AG08395 (cell line): Measurements from ENCODE around the gene CATSPER1.
"Not testable (repeated sequence)": the region's sequence is repeated elsewhere in the genome, so short reads cannot be mapped to it uniquely, and the experiment has no call there.

Source experiments
- DNase-seq: peaks from one replicate; pipeline ENCODE4 v3.0.0; 2012; ENCODE audit warnings: mixed read lengths, low spot score

CATSPER1 gene

DNA sequence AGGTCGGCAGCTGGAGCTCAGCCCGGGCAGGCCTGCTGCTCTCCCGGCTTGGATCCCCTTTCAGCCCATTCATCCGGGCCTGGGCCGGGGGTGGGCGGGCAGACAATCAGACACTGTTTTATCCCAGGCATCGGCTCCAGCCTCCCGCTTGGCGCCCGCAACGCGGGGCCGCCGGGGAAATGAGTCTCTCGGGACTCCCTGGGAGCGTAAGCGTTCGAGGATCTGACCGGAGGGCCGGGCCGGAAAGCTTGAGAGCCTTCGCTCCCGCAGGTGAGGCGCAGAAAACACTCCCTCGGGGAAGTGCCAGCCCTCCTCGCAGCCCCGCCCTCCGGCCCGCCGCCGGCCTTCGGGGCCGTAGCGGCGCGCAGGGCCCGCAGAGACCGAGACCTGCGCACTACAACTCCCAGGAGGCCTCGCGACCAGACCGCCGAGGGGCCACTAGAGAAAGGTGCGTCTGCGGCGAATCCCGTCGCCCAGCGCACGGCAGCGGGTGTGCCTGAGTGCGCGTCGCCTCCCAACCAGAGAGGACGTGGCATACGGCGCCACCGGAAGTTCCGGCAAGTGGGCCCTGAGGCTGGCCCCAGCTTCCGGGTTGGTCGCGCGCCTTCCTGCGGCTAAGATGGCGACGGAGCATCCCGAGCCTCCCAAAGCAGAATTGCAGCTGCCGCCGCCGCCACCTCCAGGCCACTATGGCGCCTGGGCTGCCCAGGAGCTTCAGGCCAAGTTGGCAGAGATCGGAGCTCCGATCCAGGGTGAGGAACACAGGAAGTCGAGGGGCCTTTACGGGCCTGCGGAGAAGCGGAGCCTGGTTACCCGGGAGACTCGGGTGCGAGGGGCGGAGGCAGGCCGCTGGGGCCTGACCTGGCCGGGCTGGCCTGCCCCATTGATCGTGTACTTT is 25.7 kb upstream of the CATSPER1 start, which contains the start of gene SF3B2:
Gene SF3B2, plus strand, starts transcription at position 599 of the 898 bp plus-strand sequence. Its CDS starts 21 bp downstream, at position 620.
- DNase-seq: peak; percentile 98

DNA sequence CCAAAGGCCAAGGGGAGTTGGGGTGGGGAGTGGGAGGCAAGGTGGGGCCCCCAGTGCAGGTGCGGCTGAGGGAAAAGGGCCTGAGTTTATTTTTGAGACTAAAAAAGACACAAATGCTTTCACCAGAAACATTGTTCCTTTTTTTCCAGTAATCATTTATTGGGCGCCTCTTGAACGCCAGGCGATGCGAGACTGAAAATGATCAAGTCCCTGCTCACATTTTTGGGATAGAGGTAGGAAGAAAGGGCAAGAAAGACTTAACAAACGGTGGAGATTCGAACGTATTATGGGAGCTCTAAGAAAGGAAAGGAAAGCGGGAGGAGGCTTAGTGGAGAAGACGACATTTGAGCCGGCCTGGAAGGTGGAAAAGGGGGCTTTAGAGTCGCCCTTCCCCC is 25.1 kb upstream of the CATSPER1 start:
- DNase-seq: no peak

DNA sequence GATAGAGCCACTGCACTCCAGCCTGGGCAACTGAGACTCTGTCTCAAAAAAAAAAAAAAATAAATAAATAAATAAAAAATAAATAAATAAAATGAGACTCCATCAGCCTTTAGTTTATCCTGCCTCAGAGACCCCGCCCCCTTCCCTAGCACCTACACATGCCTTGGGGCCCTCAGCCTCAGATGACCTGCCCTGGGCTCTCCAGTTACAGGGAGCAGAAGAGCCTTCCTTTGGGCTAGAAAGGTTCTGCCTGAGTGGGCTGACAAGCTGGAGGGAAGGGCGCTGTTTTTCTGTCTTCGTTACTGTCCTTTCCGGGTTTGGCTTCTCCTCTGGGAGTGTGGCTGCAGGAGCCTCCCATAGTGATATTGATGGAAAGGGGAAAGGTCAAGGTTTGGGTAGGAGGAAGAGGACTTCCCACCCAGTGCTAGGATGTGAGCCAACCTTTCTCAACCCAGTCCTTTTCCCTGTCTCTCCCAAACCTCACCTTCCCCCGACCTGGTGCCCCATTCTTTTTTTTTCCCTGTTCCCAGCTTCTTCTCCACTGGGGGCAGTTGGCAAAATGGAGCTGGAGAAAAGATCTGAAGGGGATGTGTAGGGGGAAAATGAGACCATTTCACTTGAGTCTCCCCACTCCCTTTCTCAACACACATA is 24.4 kb upstream of the CATSPER1 start:
- no peak for DNase-seq

DNA sequence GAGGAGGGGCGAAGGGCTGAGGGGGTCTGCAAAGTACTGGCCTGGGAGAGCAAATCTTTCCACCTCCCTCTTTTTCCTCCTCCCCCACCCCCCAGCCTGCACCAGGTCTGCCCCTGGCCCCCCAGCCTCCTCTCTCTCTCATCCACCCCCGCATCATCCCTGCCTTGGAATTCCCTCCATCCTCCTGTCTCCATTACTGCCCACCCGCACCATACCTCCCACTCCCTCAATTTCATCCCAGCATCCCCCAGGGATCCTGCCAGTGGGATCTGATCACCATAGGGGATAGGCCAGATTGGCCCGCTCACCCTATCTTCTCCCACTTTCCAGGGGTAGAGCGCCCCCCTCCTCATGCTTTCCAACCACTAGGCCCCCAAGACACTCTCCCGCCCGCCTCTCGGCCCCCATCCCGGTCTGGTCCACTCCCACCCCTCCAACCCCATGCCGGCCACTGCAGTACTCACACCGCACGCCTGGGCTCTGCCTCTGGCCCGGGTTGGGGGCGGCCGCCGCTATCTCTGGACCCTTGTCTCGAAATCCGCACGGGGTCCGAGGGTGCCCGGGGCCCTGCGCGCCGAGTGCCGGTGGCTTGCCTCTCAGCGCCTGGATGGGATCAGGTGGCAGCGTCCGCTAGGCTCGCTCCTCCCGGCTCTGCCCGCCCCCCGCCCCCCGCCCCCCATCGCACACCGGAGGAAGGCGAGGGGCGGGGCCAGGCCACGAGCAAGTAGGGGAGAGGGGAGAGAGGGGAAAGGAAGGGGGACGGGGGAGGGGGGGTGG is 22.5 kb upstream of the CATSPER1 start, which contains the start of gene GAL3ST3:
Gene GAL3ST3, minus strand, starts transcription at position 615 of the 777 bp plus-strand sequence. CDS start 3,746 bp downstream, outside the sequence.
- no peak for DNase-seq

DNA sequence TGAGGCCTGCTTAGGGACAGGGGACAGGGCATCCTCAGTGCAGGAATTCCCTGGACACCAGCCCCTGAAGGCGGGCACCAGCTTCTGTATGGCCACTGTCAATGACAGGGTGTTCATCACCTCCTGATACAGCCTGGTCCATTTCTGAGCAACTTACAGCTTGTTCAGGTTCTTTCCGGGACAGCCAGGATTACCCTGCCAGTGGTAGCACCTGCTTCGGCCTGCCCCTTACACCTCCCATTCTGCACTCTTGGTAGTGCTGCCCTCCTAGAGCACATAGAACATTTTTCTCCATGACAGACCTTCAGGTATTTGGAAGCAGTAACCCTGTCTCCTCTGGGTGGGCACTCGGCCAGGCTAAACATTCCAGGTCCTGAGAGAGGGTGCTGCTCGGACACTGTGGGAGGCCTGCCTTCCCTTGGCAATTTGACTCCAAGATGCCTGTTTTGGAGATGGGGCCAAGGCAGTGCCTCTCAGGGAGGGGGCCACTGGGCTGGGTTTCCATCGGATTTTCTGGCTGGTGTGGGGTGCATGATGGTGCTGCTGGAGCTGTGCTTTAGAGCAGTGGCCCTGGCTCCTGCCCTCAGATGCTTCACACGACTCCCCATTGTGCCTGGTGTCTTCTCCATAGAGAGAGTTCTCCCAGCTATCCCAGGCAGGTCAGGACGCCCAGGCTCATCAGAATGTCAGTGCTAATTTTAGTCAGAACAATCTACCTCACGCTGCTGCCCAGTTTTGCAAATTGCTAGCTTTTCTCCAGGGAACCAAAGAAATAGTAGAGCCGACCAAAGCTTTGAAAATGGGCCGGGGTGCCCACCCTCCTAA is 21.5 kb upstream of the CATSPER1 start:
- no peak for DNase-seq

DNA sequence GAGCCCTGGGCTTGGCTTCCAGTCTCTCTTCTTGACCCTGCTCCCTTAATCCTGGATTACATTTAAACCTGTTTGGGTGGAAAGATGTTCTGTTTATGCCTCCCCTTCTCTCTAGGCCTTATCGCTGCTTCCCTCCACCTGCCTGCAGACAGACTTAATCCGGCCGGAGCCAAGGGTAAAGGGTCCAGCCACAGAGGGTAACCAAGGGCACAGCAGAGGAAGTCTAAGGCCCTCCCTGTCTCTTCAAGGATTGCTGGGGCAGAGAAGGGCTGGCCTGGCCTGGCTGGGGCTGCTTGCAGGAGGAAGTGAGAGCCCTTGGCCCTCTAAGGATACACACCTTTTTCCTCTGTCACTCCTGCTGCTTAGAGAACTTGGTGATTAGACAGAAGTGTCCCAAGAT is 20.6 kb upstream of the CATSPER1 start:
- DNase-seq: no peak

DNA sequence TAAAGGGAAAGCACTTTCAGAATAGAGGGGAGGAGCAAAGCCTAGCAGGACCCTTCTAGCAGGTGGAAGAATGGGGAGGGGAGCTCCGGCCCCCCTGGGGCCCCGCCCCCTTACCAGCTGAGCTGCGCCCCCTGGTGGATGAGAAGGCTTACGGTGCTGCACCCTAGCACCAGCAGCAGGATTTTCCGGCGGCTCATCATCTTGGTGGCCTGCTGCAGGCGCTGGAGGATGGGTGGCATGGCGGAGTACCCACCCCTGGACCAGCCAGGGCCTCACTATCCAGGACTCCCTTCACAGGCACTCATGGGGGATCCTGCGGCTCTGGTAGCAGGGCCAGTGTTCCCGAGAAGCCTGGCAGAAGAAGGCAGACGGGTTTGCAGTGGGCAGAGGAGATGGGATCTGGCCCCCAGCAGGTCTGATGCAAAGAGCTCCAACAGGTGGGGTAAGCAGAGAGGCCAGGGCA is 18.9 kb upstream of the CATSPER1 start:
- peak; percentile 89 for DNase-seq

DNA sequence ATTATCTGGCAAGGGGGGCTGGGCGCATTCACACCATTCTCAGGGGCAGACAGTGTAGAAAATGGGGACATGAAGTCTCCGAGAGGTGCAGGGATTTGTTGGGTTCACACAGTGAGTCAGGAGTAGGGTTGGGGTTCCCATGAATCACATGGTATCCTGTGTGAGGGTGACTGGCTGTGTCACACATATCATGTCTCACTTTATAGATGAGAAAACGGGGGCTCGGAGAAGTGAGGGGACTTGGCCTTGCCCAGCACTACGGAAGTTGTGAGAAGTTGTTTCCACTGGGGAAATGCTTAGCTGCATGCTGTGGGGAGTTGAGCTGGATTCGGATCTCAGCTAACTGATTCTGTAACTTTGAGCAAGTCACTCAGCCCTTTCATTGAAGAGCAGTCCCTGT is 18.5 kb upstream of the CATSPER1 start:
- no peak for DNase-seq

DNA sequence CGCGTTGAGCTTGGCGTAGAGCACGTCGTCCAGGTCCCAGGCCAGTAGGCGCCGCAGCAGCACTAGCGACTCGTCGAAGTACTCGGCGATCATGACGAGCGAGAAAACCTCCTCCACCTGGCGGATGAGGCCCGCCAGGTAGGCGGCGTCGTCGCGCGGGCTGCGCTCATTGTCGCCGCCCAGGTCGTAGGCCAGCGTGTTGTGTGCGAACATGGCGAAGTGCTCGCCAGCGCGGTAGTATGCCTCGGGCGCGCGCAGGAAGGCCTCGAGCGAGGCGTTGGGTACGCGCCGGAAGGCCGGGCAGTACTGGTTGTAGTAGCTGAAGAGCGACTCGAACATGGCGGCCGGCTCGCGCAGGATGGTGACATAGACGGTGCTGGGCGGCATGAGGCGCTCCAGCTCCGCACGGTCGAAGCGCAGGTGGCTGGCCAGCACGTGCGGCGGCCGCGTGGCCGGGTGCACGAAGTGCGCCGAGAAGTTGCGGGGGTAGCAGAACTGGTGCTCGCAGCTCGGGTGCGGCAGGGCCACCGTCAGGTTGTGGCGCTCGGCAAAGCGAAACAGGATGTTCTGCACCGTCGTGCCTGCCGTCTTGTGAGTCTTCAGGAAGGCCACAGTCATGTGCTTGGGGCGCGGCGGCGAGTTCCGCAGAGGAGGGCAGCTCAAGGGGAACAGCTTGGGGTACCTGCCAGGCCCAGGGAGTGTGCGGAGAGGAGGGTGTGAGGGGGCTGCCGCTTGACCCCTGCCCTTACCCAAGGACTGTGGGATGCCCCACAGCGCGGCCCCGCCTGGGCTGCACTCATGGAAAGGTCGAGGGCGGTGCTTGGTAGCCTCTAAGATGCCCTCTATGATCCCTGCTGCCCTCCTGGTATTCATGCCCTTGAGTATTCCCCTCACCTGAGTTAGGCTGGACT is 17.0 kb upstream of the CATSPER1 start:
- no peak for DNase-seq

DNA sequence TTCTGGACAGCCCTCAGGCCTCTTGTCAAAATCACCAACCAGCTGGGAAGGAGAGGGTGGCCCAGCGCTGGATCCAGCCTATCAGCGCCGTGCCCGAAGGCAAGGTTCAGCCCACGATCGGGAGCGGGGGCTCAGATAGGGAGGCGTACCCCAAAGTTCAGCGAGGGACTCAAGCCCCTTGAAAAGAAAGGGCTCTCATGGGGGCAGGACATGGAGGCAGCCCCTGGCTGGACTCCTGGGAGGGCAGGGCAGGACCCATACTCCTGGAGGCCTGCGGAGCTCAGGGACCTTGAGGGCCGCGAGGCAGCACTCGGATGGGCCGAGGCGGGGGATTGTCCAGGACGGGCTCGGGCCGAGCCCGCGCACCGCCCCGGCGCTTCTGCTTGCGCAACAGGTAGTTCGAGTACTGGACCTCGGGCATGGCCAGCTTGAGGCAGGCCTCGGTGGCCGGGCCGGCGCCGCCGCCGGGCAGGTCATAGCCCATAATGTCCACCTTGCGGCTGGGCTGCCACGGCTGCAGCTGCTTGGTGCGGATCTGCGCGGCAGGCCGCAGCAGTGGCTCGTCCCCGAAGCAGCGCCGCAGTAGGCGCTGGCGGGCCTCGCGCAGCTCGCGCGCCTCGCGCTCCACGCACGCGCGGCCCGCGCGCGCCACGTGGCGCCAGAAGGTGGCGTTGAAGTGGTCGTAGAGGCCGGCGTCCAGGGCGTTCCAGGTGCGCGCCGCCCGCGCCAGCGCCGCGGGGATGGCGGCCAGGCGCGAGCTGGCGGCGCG is 16.1 kb upstream of the CATSPER1 start:
- DNase-seq: no peak

DNA sequence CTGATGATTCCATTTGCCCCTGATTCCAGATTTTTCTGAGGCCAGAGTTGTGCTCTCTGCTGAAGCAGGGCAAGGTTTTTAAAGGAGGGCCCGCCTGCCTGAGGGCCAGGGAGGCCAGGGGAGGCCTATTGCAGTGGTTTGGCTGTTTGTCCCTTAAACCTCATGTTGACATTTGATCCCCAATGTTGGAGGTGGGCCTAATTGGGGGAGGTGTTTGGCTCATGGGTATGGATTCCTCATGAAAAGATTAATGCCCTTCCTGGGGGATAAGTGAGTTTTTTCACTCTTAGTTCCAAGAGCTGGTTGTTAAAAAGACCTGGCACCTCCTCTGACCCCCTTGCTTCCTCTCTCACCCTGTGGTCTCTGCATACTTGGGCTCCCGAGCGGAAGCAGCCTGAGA is 13.5 kb upstream of the CATSPER1 start:
- no peak for DNase-seq

DNA sequence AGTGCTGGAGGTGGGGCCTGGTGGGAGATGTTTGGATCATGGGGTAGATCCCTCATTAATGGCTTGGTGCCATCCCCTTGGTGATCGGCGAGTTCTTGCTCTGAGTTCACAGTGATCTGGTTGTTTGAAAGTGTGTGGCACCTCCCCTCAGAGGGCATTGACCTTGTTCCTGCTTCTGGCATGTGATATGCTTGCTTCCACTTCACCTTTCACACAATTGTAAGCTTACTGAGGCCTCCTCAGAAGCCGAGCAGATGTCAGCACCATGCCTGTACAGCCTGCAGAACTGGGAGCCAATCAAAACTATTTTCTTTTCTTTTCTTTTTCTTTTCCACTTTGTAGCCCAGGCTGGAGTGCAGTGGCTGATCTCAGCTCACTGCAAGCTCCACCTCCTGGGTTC is 11.0 kb upstream of the CATSPER1 start:
- DNase-seq: no peak

DNA sequence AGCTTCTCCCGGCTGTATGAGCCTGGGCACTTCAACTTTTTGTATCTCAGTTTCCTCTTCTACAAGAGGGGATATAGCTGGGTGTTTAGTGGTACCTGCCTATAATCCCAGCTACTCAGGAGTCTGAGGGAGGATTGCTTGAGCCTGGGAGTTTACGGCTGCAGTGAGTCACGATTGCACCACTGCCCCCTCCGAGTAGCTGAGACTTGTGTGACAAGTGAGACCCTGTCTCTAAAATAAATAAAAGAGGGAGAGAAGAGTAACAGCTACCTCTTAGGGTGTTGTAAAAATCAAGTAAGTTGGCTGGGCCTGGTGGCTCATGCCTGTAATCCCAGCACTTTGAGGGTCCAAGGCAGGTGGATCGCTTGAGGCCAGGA is 10.0 kb upstream of the CATSPER1 start:
- DNase-seq: no peak

DNA sequence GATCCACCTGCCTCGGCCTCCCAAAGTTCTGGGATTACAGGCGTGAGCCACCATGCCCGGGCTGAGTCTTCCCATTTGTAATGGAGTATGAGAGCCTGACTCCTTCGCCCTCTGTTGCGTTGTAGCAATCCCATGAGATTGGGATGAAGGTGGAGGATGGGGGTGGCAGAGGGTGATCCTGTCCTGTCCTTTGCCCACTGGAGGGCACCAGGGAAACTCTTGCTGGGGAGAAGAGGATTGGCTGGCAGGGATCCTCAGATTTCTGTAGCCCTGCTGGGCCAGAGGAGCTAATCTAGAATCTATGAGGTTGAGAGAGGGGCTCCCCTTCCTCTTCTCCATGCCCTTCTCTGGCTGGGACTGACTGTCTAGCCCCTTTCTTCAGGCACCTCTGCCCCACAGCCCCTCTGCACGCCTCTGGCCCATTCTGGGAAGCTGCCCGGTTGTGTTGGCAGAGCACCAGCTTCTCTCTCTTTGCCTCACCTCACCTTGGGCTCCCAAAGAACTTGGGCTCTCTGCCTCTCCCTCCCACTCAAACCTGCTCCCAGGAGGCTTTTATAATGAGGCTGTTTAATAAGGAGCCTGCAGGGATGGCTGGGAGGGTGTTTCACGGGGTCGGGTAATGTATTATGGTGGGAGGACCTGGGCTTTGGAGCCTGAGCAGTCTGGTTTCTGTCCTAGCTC is 9.5 kb upstream of the CATSPER1 start:
- no peak for DNase-seq

DNA sequence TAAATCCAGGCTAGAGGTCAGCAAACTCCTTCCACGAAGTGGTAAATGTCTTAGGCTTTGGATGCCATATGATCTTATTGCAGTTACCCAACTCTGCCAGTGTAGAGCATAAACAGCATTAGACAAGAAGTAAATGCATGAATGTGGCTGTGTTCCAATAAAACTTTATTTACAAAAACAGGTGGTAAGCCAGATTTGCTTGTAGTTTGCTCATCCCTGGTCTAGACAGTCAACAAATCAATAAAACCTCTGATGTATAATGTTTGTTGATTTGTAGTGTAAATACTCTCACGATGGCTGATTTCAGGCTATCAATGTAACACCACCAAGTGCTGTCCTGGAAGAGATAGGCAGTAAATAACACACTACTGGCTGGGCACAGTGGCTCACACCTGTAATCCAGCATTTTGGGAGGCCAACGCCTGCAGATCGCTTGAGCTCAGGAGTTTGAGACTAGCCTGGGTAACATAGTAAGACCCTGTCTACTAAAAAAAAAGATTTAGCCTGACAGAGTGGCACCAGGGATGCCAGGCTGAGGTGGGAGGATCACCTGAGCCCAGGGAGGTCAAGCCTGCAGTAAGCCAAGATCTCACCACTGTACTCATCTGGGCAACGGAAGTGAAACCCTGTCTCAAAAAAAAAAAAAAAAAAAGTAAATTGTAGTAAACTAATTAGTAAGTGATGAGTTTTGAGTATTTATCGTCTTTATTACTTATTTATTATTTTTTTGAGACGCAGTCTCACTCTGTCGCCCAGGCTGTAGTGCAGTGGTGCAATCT is 6.9 kb upstream of the CATSPER1 start:
- no peak for DNase-seq

DNA sequence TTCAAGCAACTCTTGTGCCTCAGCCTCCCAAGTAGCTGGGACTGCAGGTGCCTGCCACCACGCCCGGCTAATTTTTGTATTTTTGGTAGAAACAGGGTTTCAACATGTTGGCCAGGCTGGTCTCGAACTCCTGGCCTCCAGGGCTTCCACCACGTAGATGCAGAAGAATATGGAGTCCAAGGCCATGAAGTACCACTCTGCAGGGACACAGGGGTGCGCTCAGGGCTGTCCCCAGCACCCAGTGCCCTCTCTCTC is 3.2 kb downstream of the CATSPER1 start:
- DNase-seq: not testable (repeated sequence)

DNA sequence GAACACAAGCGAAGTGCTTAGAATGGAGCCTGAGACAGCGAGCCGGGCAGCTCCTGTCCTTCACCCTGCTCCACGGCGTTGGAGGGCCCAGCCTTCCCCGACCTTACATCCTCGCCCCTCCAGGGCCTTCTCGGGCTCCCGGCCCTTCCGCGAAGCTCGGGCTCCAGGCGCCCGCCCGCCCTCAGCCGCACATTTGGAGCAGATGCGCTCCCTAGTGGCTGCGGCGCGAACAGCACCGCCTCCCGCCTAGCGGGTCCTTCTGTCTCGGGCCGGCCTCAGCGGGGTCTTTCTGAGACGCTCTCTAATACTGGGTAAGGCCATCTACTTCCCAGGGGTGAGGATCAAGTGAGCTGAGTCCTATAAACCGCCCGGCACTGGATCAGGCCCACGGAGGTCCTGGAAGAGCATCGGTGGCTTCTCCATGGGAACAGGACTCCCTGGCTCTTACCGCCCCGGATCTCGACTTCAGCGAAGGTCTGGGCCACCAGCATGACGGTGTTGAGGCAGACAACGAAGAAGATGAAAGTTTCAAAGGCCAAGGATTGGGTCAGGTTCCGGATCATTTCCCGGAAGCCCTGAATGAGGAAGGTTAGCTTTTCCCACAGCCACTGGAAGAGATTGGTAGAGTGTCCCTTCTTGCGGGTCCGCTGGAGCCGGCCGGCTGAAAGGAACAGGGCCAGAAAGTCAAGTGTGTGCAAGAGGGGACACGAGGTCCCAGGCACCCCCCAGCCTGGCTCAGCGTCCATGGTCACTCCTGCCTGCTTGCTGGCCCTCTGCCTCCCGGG is 3.7 kb downstream of the CATSPER1 start:
- DNase-seq: peak; percentile 86
